ENCODE data around the gene SORCS2. TPM values are rescaled to one million over a fixed set of nuclear protein-coding genes. Genes with fewer than 3 reads are reported as not detected.

Gene SORCS2
- total and polyA plus RNA-seq, 2 of the 13 experiments (the other 11 are each of a cell fraction or from before 2014, with no cell fraction given) = 0.82 to 1.0 TPM

GRCh38 chr4:7638984-7639789, 446.8 kb downstream of the SORCS2 start (continued):
- TF ChIP-seq ZNF407 (CRISPR knock-in tag; IDR thresholded peaks at IDR 0.05; ENCODE audit: not compliant biosample characterization) (no peak), ZBTB46 (CRISPR knock-in tag; IDR thresholded peaks at IDR 0.05; ENCODE audit: borderline replicate concordance) (no peak), RELA (CRISPR knock-in tag; IDR thresholded peaks at IDR 0.05) (no peak), ELF3 (CRISPR knock-in tag; IDR thresholded peaks at IDR 0.05) (peak; percentile 48; the same call in 1 of the 2 replicates), ZNF530 (CRISPR knock-in tag; IDR thresholded peaks at IDR 0.05; ENCODE audit: low read depth) (no peak), SUZ12 (IDR thresholded peaks at IDR 0.05; ENCODE audit: low read depth, low read length) (no peak), MAX (IDR thresholded peaks at IDR 0.05) (no peak), ZHX1 (CRISPR knock-in tag; IDR thresholded peaks at IDR 0.05; ENCODE audit: low read depth) (no peak), MZF1 (CRISPR knock-in tag; IDR thresholded peaks at IDR 0.05; ENCODE audit: borderline replicate concordance) (no peak)
